IgD-negative memory B cell (primary cell): Measurements from ENCODE around the gene ZCCHC17. TPM values are rescaled to one million over a fixed set of nuclear protein-coding genes. Genes with fewer than 3 reads are reported as not detected.
A peak's percentile ranks its signal among the peaks of the same experiment; 100 is the strongest.
"Not testable (repeated sequence)": the region's sequence is repeated elsewhere in the genome, so short reads cannot be mapped to it uniquely, and the experiment has no call there.

Source experiments
- H3K27ac Mint-ChIP-seq, 3 donors: one replicate each; pipeline ENCODE4 v1.8.0; 2020 to 2022; ENCODE audit warnings: mild to moderate bottlenecking in 3 of 3, mixed read lengths in 3 of 3, moderate library complexity in 1 of 3
- H3K27me3 Mint-ChIP-seq: one replicate; pipeline ENCODE4 v1.8.0; 2021; ENCODE audit warnings: mixed read lengths
- H3K36me3 Mint-ChIP-seq: one replicate; pipeline ENCODE4 v1.8.0; 2020; ENCODE audit warnings: mild to moderate bottlenecking, mixed read lengths
- H3K4me1 Mint-ChIP-seq, 3 donors: one replicate each; pipeline ENCODE4 v1.8.0; 2020 to 2022; ENCODE audit warnings: mixed read lengths in 3 of 3, mild to moderate bottlenecking in 1 of 3
- H3K4me3 Mint-ChIP-seq, 4 donors: one replicate each; pipeline ENCODE4 v1.8.0; 2020 to 2022; ENCODE audit warnings: mild to moderate bottlenecking in 4 of 4, mixed read lengths in 4 of 4, moderate library complexity in 3 of 4
- H3K9me3 Mint-ChIP-seq, 3 donors: one replicate each; pipeline ENCODE4 v1.8.0; 2020 to 2021; ENCODE audit warnings: mixed read lengths in 3 of 3, mild to moderate bottlenecking in 1 of 3
- polyA plus RNA-seq: library from polyadenylated mRNA; unstranded; fragments of 300-500 nt; fragmentation: Illumina TruSeq; gene quantifications from one replicate; pipeline ENCODE4 v1.2.3, GENCODE V29; 2021

ZCCHC17 gene
- polyA plus RNA-seq: 32.4 TPM

GRCh38 chr1:31296486-31297276, at the start of gene ZCCHC17, which contains the start of gene SNRNP40:
ZCCHC17 (plus strand) TSS chr1:31297032; CDS start chr1:31310099, 13,067 bp downstream.
SNRNP40 (minus strand) TSS chr1:31296788; CDS start chr1:31296751, 37 bp downstream.
- Mint-ChIP-seq H3K9me3 (no peaks in the 10 kb centered on the region), H3K4me1 (peaks cover 9 to 16% (median 13%) of the 10 kb centered on the region in 3 donors), H3K27me3 (no peaks in the 10 kb centered on the region), H3K4me3 (no peak within 1 kb of the TSS), H3K27ac (no peak within 1 kb of the TSS), H3K36me3 (peaks cover 14% of the 10 kb centered on the region)

- H3K36me3 Mint-ChIP-seq: peaks cover 5% of the 10 kb centered on the region
- no peaks in the 10 kb centered on the region for H3K4me1 Mint-ChIP-seq
- H3K4me3 Mint-ChIP-seq: no peak overlapping the region
- H3K9me3 Mint-ChIP-seq: no peaks in the 10 kb centered on the region
- peaks cover 3% of the 10 kb centered on the region for H3K27me3 Mint-ChIP-seq
- H3K27ac Mint-ChIP-seq: no peak overlapping the region
Measured at GRCh38 chr1:31248276-31248675, 48.6 kb upstream of the ZCCHC17 start.

- Mint-ChIP-seq H3K36me3 (peaks cover 5% of the 10 kb centered on the region), H3K9me3 (no peaks in the 10 kb centered on the region), H3K4me3 (no peak overlapping the region), H3K4me1 (no peaks in the 10 kb centered on the region), H3K27ac (no peak overlapping the region), H3K27me3 (no peaks in the 10 kb centered on the region)
Measured at GRCh38 chr1:31249854-31250253, 47.0 kb upstream of the ZCCHC17 start.

GRCh38 chr1:31257213-31257612, 39.6 kb upstream of the ZCCHC17 start:
- no peaks in the 10 kb centered on the region for H3K9me3 Mint-ChIP-seq
- no peak overlapping the region for H3K4me3 Mint-ChIP-seq
- H3K27me3 Mint-ChIP-seq: no peaks in the 10 kb centered on the region
- H3K27ac Mint-ChIP-seq: no peak overlapping the region
- no peaks in the 10 kb centered on the region for H3K4me1 Mint-ChIP-seq
- H3K36me3 Mint-ChIP-seq: peaks cover 22% of the 10 kb centered on the region

- H3K9me3 Mint-ChIP-seq: no peaks in the 10 kb centered on the region
Measured at GRCh38 chr1:31258581-31258980, 38.3 kb upstream of the ZCCHC17 start.

GRCh38 chr1:31259746-31260145, 37.1 kb upstream of the ZCCHC17 start:
- H3K4me3 Mint-ChIP-seq: no peak overlapping the region
- no peaks in the 10 kb centered on the region for H3K4me1 Mint-ChIP-seq
- no peaks in the 10 kb centered on the region for H3K27me3 Mint-ChIP-seq
- no peaks in the 10 kb centered on the region for H3K9me3 Mint-ChIP-seq
- peak overlapping the region in 1 of 3 donors; percentile 19 for H3K27ac Mint-ChIP-seq
- H3K36me3 Mint-ChIP-seq: peaks cover 20% of the 10 kb centered on the region

More at GRCh38 chr1:31258581-31258980, 38.3 kb upstream of the ZCCHC17 start:
- Mint-ChIP-seq H3K4me1 (no peaks in the 10 kb centered on the region), H3K27ac (no peak overlapping the region), H3K27me3 (no peaks in the 10 kb centered on the region), H3K4me3 (no peak overlapping the region), H3K36me3 (peaks cover 20% of the 10 kb centered on the region)

GRCh38 chr1:31261916-31262315, 34.9 kb upstream of the ZCCHC17 start:
- H3K27me3 Mint-ChIP-seq: no peaks in the 10 kb centered on the region
- H3K9me3 Mint-ChIP-seq: no peaks in the 10 kb centered on the region
- H3K4me1 Mint-ChIP-seq: peaks cover 0 to under 1% (median 0%) of the 10 kb centered on the region in 3 donors
- no peak overlapping the region for H3K4me3 Mint-ChIP-seq
- peaks cover 22% of the 10 kb centered on the region for H3K36me3 Mint-ChIP-seq
- no peak overlapping the region for H3K27ac Mint-ChIP-seq

- not testable (repeated sequence) for H3K4me3 Mint-ChIP-seq, H3K27ac Mint-ChIP-seq, H3K4me1 Mint-ChIP-seq, H3K27me3 Mint-ChIP-seq, H3K9me3 Mint-ChIP-seq
- peaks cover 20% of the 10 kb centered on the region for H3K36me3 Mint-ChIP-seq
Measured at GRCh38 chr1:31262393-31262792, 34.4 kb upstream of the ZCCHC17 start.

GRCh38 chr1:31263408-31263807, 33.4 kb upstream of the ZCCHC17 start:
- no peaks in the 10 kb centered on the region for H3K9me3 Mint-ChIP-seq
- peaks cover 0 to 3% (median 0%) of the 10 kb centered on the region in 3 donors for H3K4me1 Mint-ChIP-seq
- no peak overlapping the region for H3K27ac Mint-ChIP-seq
- H3K4me3 Mint-ChIP-seq: peak overlapping the region in 1 of 4 donors; percentile 25
- H3K27me3 Mint-ChIP-seq: no peaks in the 10 kb centered on the region
- H3K36me3 Mint-ChIP-seq: peaks cover 12% of the 10 kb centered on the region

GRCh38 chr1:31264790-31265386, 31.9 kb upstream of the ZCCHC17 start:
- Mint-ChIP-seq H3K9me3 (no peaks in the 10 kb centered on the region), H3K27ac (no peak overlapping the region), H3K27me3 (no peaks in the 10 kb centered on the region), H3K4me3 (no peak overlapping the region), H3K36me3 (peaks cover 8% of the 10 kb centered on the region), H3K4me1 (peaks cover 0 to 3% (median 0%) of the 10 kb centered on the region in 3 donors)

- Mint-ChIP-seq H3K4me3 (no peak overlapping the region), H3K27ac (no peak overlapping the region), H3K9me3 (no peaks in the 10 kb centered on the region), H3K27me3 (no peaks in the 10 kb centered on the region), H3K36me3 (peaks cover 3% of the 10 kb centered on the region), H3K4me1 (peaks cover 0 to 3% (median 0%) of the 10 kb centered on the region in 3 donors)
Measured at GRCh38 chr1:31266547-31266946, 30.3 kb upstream of the ZCCHC17 start.

- H3K27me3 Mint-ChIP-seq: no peaks in the 10 kb centered on the region
- H3K4me1 Mint-ChIP-seq: no peaks in the 10 kb centered on the region
- no peak overlapping the region for H3K27ac Mint-ChIP-seq
- H3K9me3 Mint-ChIP-seq: no peaks in the 10 kb centered on the region
- H3K36me3 Mint-ChIP-seq: peaks cover 4% of the 10 kb centered on the region
- no peak overlapping the region for H3K4me3 Mint-ChIP-seq
Measured at GRCh38 chr1:31272369-31272768, 24.5 kb upstream of the ZCCHC17 start.

GRCh38 chr1:31273619-31274018, 23.2 kb upstream of the ZCCHC17 start:
- H3K4me1 Mint-ChIP-seq: peaks cover 0 to under 1% (median 0%) of the 10 kb centered on the region in 3 donors
- no peaks in the 10 kb centered on the region for H3K27me3 Mint-ChIP-seq
- no peak overlapping the region for H3K4me3 Mint-ChIP-seq
- peaks cover 4% of the 10 kb centered on the region for H3K36me3 Mint-ChIP-seq
- no peak overlapping the region for H3K27ac Mint-ChIP-seq
- no peaks in the 10 kb centered on the region for H3K9me3 Mint-ChIP-seq

GRCh38 chr1:31282426-31282825, 14.4 kb upstream of the ZCCHC17 start:
- not testable (repeated sequence) for H3K36me3 Mint-ChIP-seq, H3K9me3 Mint-ChIP-seq, H3K4me1 Mint-ChIP-seq, H3K27ac Mint-ChIP-seq, H3K4me3 Mint-ChIP-seq, H3K27me3 Mint-ChIP-seq

GRCh38 chr1:31287791-31288190, 9.0 kb upstream of the ZCCHC17 start:
- H3K9me3 Mint-ChIP-seq, H3K27ac Mint-ChIP-seq, H3K4me3 Mint-ChIP-seq, H3K36me3 Mint-ChIP-seq, H3K27me3 Mint-ChIP-seq: not testable (repeated sequence)
- peaks cover 0 to 12% (median 8%) of the 10 kb centered on the region in 3 donors for H3K4me1 Mint-ChIP-seq

- Mint-ChIP-seq H3K27ac (peak overlapping the region in 1 of 3 donors; percentile 57), H3K27me3 (no peaks in the 10 kb centered on the region), H3K9me3 (no peaks in the 10 kb centered on the region), H3K36me3 (peaks cover 8% of the 10 kb centered on the region), H3K4me3 (no peak overlapping the region), H3K4me1 (peaks cover 0 to 11% (median 5%) of the 10 kb centered on the region in 3 donors)
Measured at GRCh38 chr1:31289021-31289420, 7.8 kb upstream of the ZCCHC17 start.
